GM12878 (cell line): ENCODE results near the gene PLS1. TPM values are rescaled to one million over a fixed set of nuclear protein-coding genes. Genes with fewer than 3 reads are reported as not detected.
A peak's percentile ranks its signal among the peaks of the same experiment; 100 is the strongest.

Experiments used
- ATAC-seq: fragments of 200-7000 bp; cut with Tn5 transposase; 3 replicates; pipeline ENCODE4 v1.9.1; 2020; ENCODE audit warnings: mild to moderate bottlenecking, moderate library complexity
- Bru-seq: library from RNA; stranded (reverse); fragments of 400-500 nt; gene quantifications from one replicate; lab custom pipeline; 2021; lab: Mats Ljungman, UMichigan
- BruChase-seq, 2 experiments: library from RNA; stranded (reverse); fragments of 400-500 nt; gene quantifications; one replicate each; lab custom pipeline; 2021; lab: Mats Ljungman, UMichigan
- BruUV-seq: library from RNA; stranded (reverse); fragments of 400-500 nt; replicated peaks from 2 replicates; lab custom pipeline; 2021; lab: Mats Ljungman, UMichigan
- CTCF ChIA-PET: fragments of 300-600 bp; sonication (Branson Sonifier 250); formaldehyde crosslinking; extraction: SDS; loops from one replicate; lab custom pipeline; 2021; ENCODE audit warnings: inconsistent platforms; lab: Yijun Ruan, JAX
- POLR2A ChIA-PET: fragments of 350-600 bp; formaldehyde crosslinking; extraction: SDS; loops from one replicate; lab custom pipeline; 2021; ENCODE audit warnings: inconsistent platforms; lab: Charles Lee
- RAD21 ChIA-PET: fragments of 300-600 bp; sonication (Branson Sonifier 250); formaldehyde crosslinking; loops from one replicate; lab custom pipeline; 2023; ENCODE audit warnings: antibody characterized with exemption; ENCODE audit not compliant: unreplicated experiment; lab: Charles Lee
- SMC1A ChIA-PET: fragments of 300-600 bp; sonication (Branson Sonifier 250); formaldehyde crosslinking; loops from one replicate; lab custom pipeline; 2023; ENCODE audit not compliant: unreplicated experiment, uncharacterized antibody; lab: Charles Lee
- DNase-seq: peaks from one replicate; pipeline ENCODE4 v3.0.0-alpha.2; 2011; ENCODE audit warnings: low read depth, low spot score
- FAIRE-seq: peaks from 3 replicates; lab custom pipeline; 2011; peaks lifted over from hg19 to GRCh38; lab: Jason Lieb, UNC
- H2AFZ ChIP-seq: 2 replicates; pipeline ENCODE4 v1.6.0; 2011; ENCODE audit warnings: low read depth, low read length, control low read depth; ENCODE audit not compliant: control insufficient read depth
- H3K27ac ChIP-seq: 2 replicates; pipeline ENCODE4 v1.5.1; 2011; ENCODE audit warnings: control low read depth; ENCODE audit not compliant: control insufficient read depth, insufficient read depth
- H3K27me3 ChIP-seq, 2 experiments: replicated peaks in 1 of 2; 2 replicates each; pipeline versions ENCODE4 v1.6.0 to v1.6.1; 2011; ENCODE audit warnings: low read length in 1 of 2; ENCODE audit not compliant: control insufficient read depth in 2 of 2, insufficient read depth in 2 of 2
- H3K36me3 ChIP-seq, 2 experiments: 2 replicates each; pipeline ENCODE4 v1.5.1; 2011; ENCODE audit warnings: low read length in 1 of 2; ENCODE audit not compliant: control insufficient read depth in 2 of 2, insufficient read depth in 2 of 2
- H3K4me1 ChIP-seq: 2 replicates; pipeline ENCODE4 v1.6.1; 2011; ENCODE audit warnings: mild to moderate bottlenecking, low read length, moderate library complexity, mixed read lengths; ENCODE audit not compliant: control insufficient read depth, insufficient read depth
- H3K4me2 ChIP-seq: 2 replicates; pipeline ENCODE4 v1.6.0; 2011; ENCODE audit warnings: control low read depth; ENCODE audit not compliant: control insufficient read depth, insufficient read depth
- H3K4me3 ChIP-seq: fragments of 200-600 bp; sonication (generic); 2 replicates; pipeline ENCODE4 v1.5.1; 2016
- H3K79me2 ChIP-seq: 2 replicates; pipeline ENCODE4 v1.6.0; 2011; ENCODE audit warnings: low read length; ENCODE audit not compliant: control insufficient read depth, insufficient read depth
- H3K9ac ChIP-seq: 2 replicates; pipeline ENCODE4 v1.8.0; 2011; ENCODE audit warnings: low read length, control low read depth, mixed read lengths; ENCODE audit not compliant: control insufficient read depth, insufficient read depth
- H3K9me3 ChIP-seq: replicated peaks from 3 replicates; pipeline ENCODE4 v1.5.1; 2011; ENCODE audit warnings: mild to moderate bottlenecking, low read length; ENCODE audit not compliant: control insufficient read depth, insufficient read depth
- H4K20me1 ChIP-seq: 2 replicates; pipeline ENCODE4 v1.6.0; 2011; ENCODE audit not compliant: control insufficient read depth, insufficient read depth
- ATF7 ChIP-seq: fragments of 450-650 bp; IDR thresholded peaks from 2 replicates; pipeline ENCODE4 v1.6.1; 2016; ENCODE audit warnings: low read depth, mild to moderate bottlenecking
- CHD2 ChIP-seq: IDR thresholded peaks from 2 replicates; pipeline ENCODE4 v1.6.1; 2011; ENCODE audit warnings: low read depth, low read length, improper control_type of control experiment, borderline replicate concordance
- CREM ChIP-seq: IDR thresholded peaks from 2 replicates; pipeline ENCODE4 v1.6.1; 2014; ENCODE audit warnings: antibody characterized with exemption, low read depth
- EED ChIP-seq: sonication (generic); IDR thresholded peaks from 2 replicates; pipeline ENCODE4 v1.6.1; 2016; ENCODE audit warnings: antibody characterized with exemption, low read depth
- FOXK2 ChIP-seq: fragments of 450-650 bp; IDR thresholded peaks from 2 replicates; pipeline ENCODE4 v1.6.1; 2017; ENCODE audit warnings: mild to moderate bottlenecking, moderate library complexity
- IKZF1 ChIP-seq: fragments of 450-650 bp; conservative IDR thresholded peaks from 2 replicates; pipeline ENCODE4 v1.6.1; 2017; ENCODE audit warnings: antibody characterized with exemption, mild to moderate bottlenecking
- IRF4 ChIP-seq: IDR thresholded peaks from 2 replicates; pipeline ENCODE4 v1.6.1; 2011; ENCODE audit warnings: low read depth, low read length
- MEF2B ChIP-seq: fragments of 450-650 bp; IDR thresholded peaks from 2 replicates; pipeline ENCODE4 v1.6.1; 2018; ENCODE audit warnings: mild to moderate bottlenecking, moderate library complexity; ENCODE audit not compliant: partially characterized antibody, poor library complexity, severe bottlenecking
- MYB ChIP-seq: fragments of 150-350 bp; IDR thresholded peaks from 2 replicates; pipeline ENCODE4 v1.6.1; 2014; ENCODE audit warnings: mild to moderate bottlenecking, low read depth, low read length, borderline replicate concordance
- NFIC ChIP-seq: IDR thresholded peaks from 2 replicates; pipeline ENCODE4 v1.6.1; 2012; ENCODE audit warnings: low read depth, mild to moderate bottlenecking, inconsistent platforms, low read length, moderate library complexity
- NFXL1 ChIP-seq: fragments of 450-650 bp; IDR thresholded peaks from 2 replicates; pipeline ENCODE4 v1.6.1; 2017; ENCODE audit warnings: antibody characterized with exemption, mild to moderate bottlenecking, borderline replicate concordance
- POLR2A ChIP-seq: IDR thresholded peaks from 2 replicates; pipeline ENCODE4 v1.6.1; 2011; ENCODE audit warnings: low read depth, mild to moderate bottlenecking, low read length
- SREBF2 ChIP-seq: IDR thresholded peaks from 2 replicates; pipeline ENCODE4 v1.6.1; 2012; ENCODE audit warnings: mild to moderate bottlenecking, low read length
- TAF1 ChIP-seq: IDR thresholded peaks from 2 replicates; pipeline ENCODE4 v1.6.1; 2011; ENCODE audit warnings: mild to moderate bottlenecking, low read depth, low read length, borderline replicate concordance
- TCF12 ChIP-seq: IDR thresholded peaks from 2 replicates; pipeline ENCODE4 v1.6.1; 2011; ENCODE audit warnings: low read depth, mild to moderate bottlenecking, low read length
- TCF3 ChIP-seq: IDR thresholded peaks from 2 replicates; pipeline ENCODE4 v1.6.1; 2012; ENCODE audit warnings: low read depth, mild to moderate bottlenecking, low read length, borderline replicate concordance; ENCODE audit not compliant: insufficient read depth
- ZNF207 ChIP-seq: fragments of 450-650 bp; IDR thresholded peaks from 2 replicates; pipeline ENCODE4 v1.6.1; 2014; ENCODE audit warnings: antibody characterized with exemption, mild to moderate bottlenecking, borderline replicate concordance
- WGBS: methylation state at CpG from one replicate; pipeline ENCODE4 v1.1.6; 2016; ENCODE audit warnings: low lambda C conversion rate; ENCODE audit not compliant: insufficient replicate concordance, insufficient coverage; ENCODE audit errors: missing lambda C conversion rate; 5-methylcytosine and 5-hydroxymethylcytosine counted together
- in situ Hi-C: fragments of 300-500 bp; cut with MboI; formaldehyde crosslinking; loops from 9 replicates; pipeline ENCODE4 v1.14.3; 2018; ENCODE audit warnings: mixed read lengths
- intact Hi-C: fragments of 100-400 bp; cut with micrococcal nuclease; formaldehyde crosslinking; loops from one replicate; pipeline ENCODE4 v1.14.2; 2022; ENCODE audit not compliant: unreplicated experiment
- long read RNA-seq, 2 experiments: library from polyadenylated mRNA; unstranded; transcript quantifications; one replicate each; pipeline ENCODE4 v2.0.0, GENCODE V29; 2019 to 2020
- polyA minus RNA-seq, 3 experiments: library from RNA; depleted of rRNA, polyadenylated mRNA; stranded (reverse); fragments of >200 nt; gene quantifications; 2 replicates each; pipeline ENCODE4 v1.2.3, GENCODE V29; 2011
- polyA plus RNA-seq, 11 experiments: library from polyadenylated mRNA; depleted of rRNA in 4 of 11; unstranded in 6 of 11; stranded (reverse) in 5 of 11; fragments of >200 nt; fragmentation: Nextera tagmentation in 4 of 11; fragmentation: Illumina TruSeq in 1 of 11; extraction: Ambion mirVana in 4 of 11; extraction: Trizol in 1 of 11; gene quantifications; 1 replicate in 1 of 11; 2 replicates in 10 of 11; pipeline versions ENCODE4 v1.2.1 to v1.2.3, GENCODE V29; 2011 to 2016; ENCODE audit warnings: inconsistent platforms in 2 of 11, missing spikeins in 2 of 11, low read depth in 1 of 11
- total RNA-seq, 4 experiments: library from RNA; depleted of rRNA in 3 of 4; stranded (reverse); fragments of >200 nt in 3 of 4; fragmentation: Illumina TruSeq in 1 of 4; extraction: Trizol in 1 of 4; gene quantifications; 2 replicates each; pipeline versions ENCODE4 v1.2.1 to v1.2.3, GENCODE V29; 2013 to 2021

The PLS1 gene, protein sequence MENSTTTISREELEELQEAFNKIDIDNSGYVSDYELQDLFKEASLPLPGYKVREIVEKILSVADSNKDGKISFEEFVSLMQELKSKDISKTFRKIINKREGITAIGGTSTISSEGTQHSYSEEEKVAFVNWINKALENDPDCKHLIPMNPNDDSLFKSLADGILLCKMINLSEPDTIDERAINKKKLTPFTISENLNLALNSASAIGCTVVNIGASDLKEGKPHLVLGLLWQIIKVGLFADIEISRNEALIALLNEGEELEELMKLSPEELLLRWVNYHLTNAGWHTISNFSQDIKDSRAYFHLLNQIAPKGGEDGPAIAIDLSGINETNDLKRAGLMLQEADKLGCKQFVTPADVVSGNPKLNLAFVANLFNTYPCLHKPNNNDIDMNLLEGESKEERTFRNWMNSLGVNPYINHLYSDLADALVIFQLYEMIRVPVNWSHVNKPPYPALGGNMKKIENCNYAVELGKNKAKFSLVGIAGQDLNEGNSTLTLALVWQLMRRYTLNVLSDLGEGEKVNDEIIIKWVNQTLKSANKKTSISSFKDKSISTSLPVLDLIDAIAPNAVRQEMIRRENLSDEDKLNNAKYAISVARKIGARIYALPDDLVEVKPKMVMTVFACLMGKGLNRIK
- total RNA-seq (2013; cell fraction: nucleolus; rRNA removed): 5.9 TPM in 2 replicates
- 1.6 and 2.0 TPM in 2 replicates for total RNA-seq (2014; rRNA removed)
- total RNA-seq (2014; rRNA removed; fragmentation: Illumina TruSeq; extraction: Trizol): 2.0 and 2.5 TPM in 2 replicates
- total RNA-seq (2021): 1.5 and 1.6 TPM in 2 replicates
- 0.52 TPM for polyA plus RNA-seq (2011; ENCODE audit: low read depth)
- polyA plus RNA-seq (2011; rRNA removed): 11.7 and 18.0 TPM in 2 replicates
- polyA plus RNA-seq (2011; cell fraction: cytosol; rRNA removed): 4.1 and 6.3 TPM in 2 replicates
- 4.0 and 4.5 TPM in 2 replicates for polyA plus RNA-seq (2011; cell fraction: nucleus; rRNA removed)
- polyA plus RNA-seq (2012): 0.45 and 0.76 TPM in 2 replicates
- 2.2 and 4.2 TPM in 2 replicates for polyA plus RNA-seq (2014; fragmentation: Illumina TruSeq; extraction: Trizol)
- polyA plus RNA-seq (2014; fragmentation: Nextera tagmentation; extraction: Ambion mirVana): 1 to 10 TPM; 1.2 TPM
- polyA plus RNA-seq (2014; rRNA removed): 0.78 and 1.4 TPM in 2 replicates
- 1 to 10 TPM in 1 of 2 experiments, under 1 TPM in 1; 0.59 to 1.7 TPM for polyA plus RNA-seq (2016; fragmentation: Nextera tagmentation; extraction: Ambion mirVana)
- 9.8 and 13.0 TPM in 2 replicates for polyA minus RNA-seq (2011; rRNA and poly(A)+ RNA removed)
- polyA minus RNA-seq (2011; cell fraction: cytosol; rRNA and poly(A)+ RNA removed): 4.2 and 4.8 TPM in 2 replicates
- polyA minus RNA-seq (2011; cell fraction: nucleus; rRNA and poly(A)+ RNA removed): 2.9 and 3.5 TPM in 2 replicates
- Bru-seq, nascent RNA: percentile 40 among the genes with signal in this experiment
- percentile 37 among the genes with signal in this experiment for BruChase-seq, experiment 1, labeled RNA remaining after a 6-hour chase
- BruChase-seq, experiment 2, labeled RNA remaining after a 2-hour chase: percentile 35 among the genes with signal in this experiment
- long read RNA-seq, experiment 1, partial matches to known transcripts: 0 of 4 reads
- long read RNA-seq, experiment 1, other reads (novel, unspliced or antisense): 2 of 4 reads
- long read RNA-seq, experiment 2, transcript PLS1-202 (16 exons, 3,706 nt): major isoform, 23 of 37 reads
- long read RNA-seq, experiment 2, partial matches to known transcripts: 12 of 37 reads
- long read RNA-seq, experiment 2, other reads (novel, unspliced or antisense): 1 of 37 reads

DNA sequence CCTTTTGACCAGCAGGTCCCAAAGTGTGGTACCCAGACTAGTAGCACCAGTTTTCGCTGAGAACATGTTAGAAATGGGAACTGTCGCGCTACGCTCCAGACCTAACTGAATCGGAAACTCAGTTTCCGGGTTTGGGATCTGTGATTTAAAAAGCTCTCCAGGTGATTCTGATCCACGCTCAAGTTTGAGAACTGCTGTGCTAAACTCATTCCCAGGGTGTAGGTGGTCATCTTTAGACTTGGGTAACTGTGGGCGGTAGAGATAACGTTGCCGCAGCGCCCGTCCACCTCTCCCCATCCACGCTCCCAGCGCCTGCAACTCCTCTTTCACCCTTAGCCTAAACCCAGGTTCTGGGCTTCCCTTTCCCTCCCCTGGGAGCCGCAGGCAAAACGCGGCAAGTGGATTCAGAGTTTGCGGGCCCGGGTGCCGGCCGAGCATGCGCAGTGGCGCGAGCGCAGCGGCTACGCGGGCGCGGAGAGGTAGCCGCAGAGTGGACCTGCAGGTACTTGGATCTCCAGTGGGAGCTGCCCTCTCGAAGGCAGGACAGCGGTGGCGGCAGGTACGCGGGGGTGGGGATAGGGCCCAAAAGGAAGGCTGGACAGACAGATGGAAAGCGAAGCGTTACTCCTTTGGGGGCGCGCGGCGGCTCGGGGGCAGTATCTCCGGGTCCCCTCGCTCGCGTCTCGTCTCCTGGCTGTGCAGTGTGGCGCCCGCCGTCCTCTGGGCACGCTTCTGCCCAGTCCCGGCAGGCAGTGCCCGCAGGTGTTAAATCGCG, at the start of gene PLS1:
PLS1 (plus strand) TSS at position 443 of the 775 bp plus-strand sequence. CDS start 67,845 bp downstream, outside the sequence.
- FAIRE-seq (peak; percentile 83), DNase-seq (peak; percentile 37), ATAC-seq (peak; percentile 90)
- Histone ChIP-seq H3K36me3 (no peaks in the 10 kb centered on the region), H3K79me2 (no peaks in the 10 kb centered on the region), H2AFZ (peak within 1 kb of the TSS; percentile 100), H3K9me3 (no peaks in the 10 kb centered on the region), H3K9ac (peak within 1 kb of the TSS; percentile 74), H3K27me3 (no peaks in the 10 kb centered on the region), H3K4me2 (peak within 1 kb of the TSS; percentile 97), H3K4me3 (peak within 1 kb of the TSS; percentile 79), H3K27ac (0 out of 2 replicates have a peak within 1 kb of the TSS, but pooled peaks have one; percentile 33), H4K20me1 (no peaks in the 10 kb centered on the region), H3K4me1 (peaks cover 4% of the 10 kb centered on the region; the same call in 1 of the 2 replicates)
- intact Hi-C loops: loop anchor here (1.0 kb wide), 1 partner anchor 18 kb away; the partner anchor contains the start of gene ATR
- in situ Hi-C loops: no loop called here
- ChIA-PET CTCF (interaction anchor here (1.5 kb wide), 2 partner anchors 9 to 11 kb away, joined by 4 to 5 read pairs; no protein-coding TSS in a partner anchor), POLR2A (interaction anchor here (1.2 kb wide), 1 partner anchor 17 kb away, joined by 3 read pairs; the partner anchor contains the start of gene ATR), RAD21 (no interaction called here), SMC1A (no interaction called here)
- BruUV-seq: no TSS peak
- 3% methylated on average over 56 of the region's 56 CpGs for WGBS
- TF ChIP-seq ATF7 (peak; percentile 39; the same call in 1 of the 2 replicates), IRF4 (peak; percentile 35; the same call in 1 of the 2 replicates), CHD2 (peak; percentile 38; the same call in 1 of the 2 replicates), TCF12 (no peak), FOXK2 (peak; percentile 65), NFXL1 (no peak), TCF3 (no peak), MYB (no peak), TAF1 (peak; percentile 65; the same call in 1 of the 2 replicates), SREBF2 (no peak), NFIC (no peak), CREM (0 out of 2 replicates have a peak, but pooled peaks have one; percentile 28), MEF2B (peak; percentile 97), IKZF1 (peak; percentile 83), EED (peak; percentile 73), POLR2A (peak; percentile 84), ZNF207 (0 out of 2 replicates have a peak, but pooled peaks have one; percentile 20)
